H9 (cell line): ENCODE data around the gene MYH9. TPM values are rescaled to one million over a fixed set of nuclear protein-coding genes. Genes with fewer than 3 reads are reported as not detected.
A peak's percentile ranks its signal among the peaks of the same experiment; 100 is the strongest.

ENCODE experiments used
- DNase-seq: peaks from one replicate; pipeline ENCODE4 v3.0.0-alpha.2; 2017
- H2AFZ ChIP-seq: one replicate; pipeline ENCODE4 v1.6.1; 2013; ENCODE audit warnings: mild to moderate bottlenecking, low read length, control low read depth, moderate library complexity
- H2AK5ac ChIP-seq: 2 replicates; pipeline ENCODE4 v1.6.1; 2013; ENCODE audit warnings: low read length, control low read depth, mixed read lengths; ENCODE audit not compliant: insufficient read length
- H2BK120ac ChIP-seq: one replicate; pipeline ENCODE4 v1.6.1; 2013; ENCODE audit warnings: low read depth, mild to moderate bottlenecking, low read length, control low read depth, inconsistent platforms; ENCODE audit not compliant: poor library complexity, severe bottlenecking
- H2BK12ac ChIP-seq: 2 replicates; pipeline ENCODE4 v1.6.1; 2013; ENCODE audit warnings: low read length, control low read depth, mixed read lengths, low read depth; ENCODE audit not compliant: insufficient read length
- H2BK15ac ChIP-seq: 2 replicates; pipeline ENCODE4 v1.6.1; 2013; ENCODE audit warnings: low read depth, low read length, control low read depth
- H2BK20ac ChIP-seq: one replicate; pipeline ENCODE4 v1.6.1; 2013; ENCODE audit warnings: low read depth, mild to moderate bottlenecking, low read length, control low read depth, inconsistent platforms; ENCODE audit not compliant: poor library complexity, severe bottlenecking
- H2BK5ac ChIP-seq: 2 replicates; pipeline ENCODE4 v1.6.1; 2013; ENCODE audit warnings: low read length, control low read depth, mixed read lengths; ENCODE audit not compliant: insufficient read length
- H3K14ac ChIP-seq: 2 replicates; pipeline ENCODE4 v1.6.1; 2013; ENCODE audit warnings: low read length, control low read depth; ENCODE audit not compliant: insufficient read depth
- H3K18ac ChIP-seq: 2 replicates; pipeline ENCODE4 v1.6.1; 2013; ENCODE audit warnings: low read depth, mild to moderate bottlenecking, mixed read lengths, low read length, control low read depth; ENCODE audit not compliant: insufficient read length
- H3K23ac ChIP-seq: 2 replicates; pipeline ENCODE4 v1.6.1; 2013; ENCODE audit warnings: low read length, control low read depth, mixed read lengths, low read depth; ENCODE audit not compliant: insufficient read length
- H3K23me2 ChIP-seq: 2 replicates; pipeline ENCODE4 v1.6.1; 2013; ENCODE audit warnings: low read depth, mild to moderate bottlenecking, mixed read lengths, low read length, control low read depth; ENCODE audit not compliant: insufficient read length, poor library complexity, severe bottlenecking
- H3K27ac ChIP-seq: 2 replicates; pipeline ENCODE4 v1.5.1; 2013; ENCODE audit warnings: low read length, control low read depth, mixed read lengths, low read depth; ENCODE audit not compliant: insufficient read length
- H3K27me3 ChIP-seq: 2 replicates; pipeline ENCODE4 v1.6.1; 2013; ENCODE audit warnings: low read length, control low read depth, inconsistent platforms; ENCODE audit not compliant: insufficient read depth
- H3K4ac ChIP-seq: 2 replicates; pipeline ENCODE4 v1.6.1; 2013; ENCODE audit warnings: low read depth, mild to moderate bottlenecking, control low read depth, inconsistent platforms, low read length, moderate library complexity
- H3K4me1 ChIP-seq: 2 replicates; pipeline ENCODE4 v1.6.1; 2013; ENCODE audit warnings: low read length, control low read depth, inconsistent platforms; ENCODE audit not compliant: insufficient read depth
- H3K4me2 ChIP-seq: 2 replicates; pipeline ENCODE4 v1.6.1; 2013; ENCODE audit warnings: low read length, control low read depth, mixed read lengths; ENCODE audit not compliant: insufficient read length, insufficient read depth
- H3K56ac ChIP-seq: 2 replicates; pipeline ENCODE4 v1.6.1; 2013; ENCODE audit warnings: low read depth, mild to moderate bottlenecking, mixed read lengths, low read length, control low read depth; ENCODE audit not compliant: insufficient read length
- H3K79me1 ChIP-seq: 2 replicates; pipeline ENCODE4 v1.6.1; 2013; ENCODE audit warnings: low read depth, mild to moderate bottlenecking, moderate library complexity, low read length, control low read depth, inconsistent platforms; ENCODE audit not compliant: insufficient read depth, poor library complexity, severe bottlenecking
- H3K79me2 ChIP-seq: 2 replicates; pipeline ENCODE4 v1.6.1; 2013; ENCODE audit warnings: low read length, control low read depth, inconsistent platforms; ENCODE audit not compliant: insufficient read depth
- H3K9ac ChIP-seq: 2 replicates; pipeline ENCODE4 v1.6.1; 2013; ENCODE audit warnings: low read length, control low read depth, mixed read lengths; ENCODE audit not compliant: insufficient read length; ENCODE audit errors: extremely low read depth
- H3K9me3 ChIP-seq: one replicate; pipeline ENCODE4 v1.6.1; 2013; ENCODE audit warnings: low read depth, low read length, inconsistent platforms; ENCODE audit not compliant: control insufficient read depth
- H3T11ph ChIP-seq: one replicate; pipeline ENCODE4 v1.6.1; 2013; ENCODE audit warnings: mild to moderate bottlenecking, low read length, control low read depth, inconsistent platforms
- H4K20me1 ChIP-seq: one replicate; pipeline ENCODE4 v1.6.1; 2013; ENCODE audit not compliant: control insufficient read depth, insufficient read length, insufficient read depth
- H4K5ac ChIP-seq: 2 replicates; pipeline ENCODE4 v1.6.1; 2013; ENCODE audit warnings: low read depth, mild to moderate bottlenecking, mixed read lengths, low read length, control low read depth; ENCODE audit not compliant: insufficient read length
- H4K8ac ChIP-seq: replicated peaks from 2 replicates; pipeline ENCODE4 v1.6.1; 2013; ENCODE audit warnings: low read length, control low read depth, mixed read lengths, low read depth; ENCODE audit not compliant: insufficient read length
- H4K91ac ChIP-seq: 2 replicates; pipeline ENCODE4 v1.6.1; 2013; ENCODE audit warnings: low read depth, mild to moderate bottlenecking, moderate library complexity, mixed read lengths, low read length, control low read depth; ENCODE audit not compliant: insufficient read length
- H3K27ac Mint-ChIP-seq, 3 experiments: 2 replicates in 2 of 3; 3 replicates in 1 of 3; pipeline ENCODE4 v1.8.0; 2020 to 2021; ENCODE audit warnings: mixed read lengths in 3 of 3, mild to moderate bottlenecking in 1 of 3, moderate library complexity in 1 of 3
- H3K27me3 Mint-ChIP-seq: 2 replicates; pipeline ENCODE4 v1.8.0; 2021; ENCODE audit warnings: low read depth, mild to moderate bottlenecking, moderate library complexity, mixed read lengths
- H3K36me3 Mint-ChIP-seq, 3 experiments: 2 replicates in 2 of 3; 3 replicates in 1 of 3; pipeline ENCODE4 v1.8.0; 2020 to 2021; ENCODE audit warnings: low read depth in 3 of 3, mixed read lengths in 3 of 3; ENCODE audit not compliant: insufficient read depth in 1 of 3
- H3K4me1 Mint-ChIP-seq, 2 experiments: 2 replicates each; pipeline ENCODE4 v1.8.0; 2020; ENCODE audit warnings: mixed read lengths in 2 of 2
- H3K4me3 Mint-ChIP-seq, 2 experiments: 2 replicates in 1 of 2; 3 replicates in 1 of 2; pipeline ENCODE4 v1.8.0; 2020 to 2021; ENCODE audit warnings: mild to moderate bottlenecking in 2 of 2, mixed read lengths in 2 of 2, moderate library complexity in 1 of 2
- H3K9me3 Mint-ChIP-seq, 2 experiments: 2 replicates in 1 of 2; 3 replicates in 1 of 2; pipeline ENCODE4 v1.8.0; 2020; ENCODE audit warnings: mild to moderate bottlenecking in 2 of 2, mixed read lengths in 2 of 2, moderate library complexity in 1 of 2
- WGBS: extraction: QIAGEN DNeasy Blood & Tissue Kit; methylation state at CpG from one replicate; pipeline ENCODE4 v1.1.7; 2013; ENCODE audit warnings: missing lambda C conversion rate, low lambda C conversion rate, mixed read lengths; ENCODE audit not compliant: insufficient read length; ENCODE audit errors: extremely low coverage; 5-methylcytosine and 5-hydroxymethylcytosine counted together
- total RNA-seq: library from RNA; stranded (reverse); gene quantifications from 2 replicates; pipeline ENCODE4 v1.2.1, GENCODE V29; 2021
- TF ChIP-seq, protein P1 (sequence below): fragments of 200-600 bp; sonication (generic); conservative IDR thresholded peaks from 3 replicates; pipeline ENCODE4 v1.8.0; 2021; ENCODE audit warnings: antibody characterized with exemption, mild to moderate bottlenecking

Gene MYH9
- total RNA-seq, 1 experiment from 2014 or later, result 266 TPM

DNA sequence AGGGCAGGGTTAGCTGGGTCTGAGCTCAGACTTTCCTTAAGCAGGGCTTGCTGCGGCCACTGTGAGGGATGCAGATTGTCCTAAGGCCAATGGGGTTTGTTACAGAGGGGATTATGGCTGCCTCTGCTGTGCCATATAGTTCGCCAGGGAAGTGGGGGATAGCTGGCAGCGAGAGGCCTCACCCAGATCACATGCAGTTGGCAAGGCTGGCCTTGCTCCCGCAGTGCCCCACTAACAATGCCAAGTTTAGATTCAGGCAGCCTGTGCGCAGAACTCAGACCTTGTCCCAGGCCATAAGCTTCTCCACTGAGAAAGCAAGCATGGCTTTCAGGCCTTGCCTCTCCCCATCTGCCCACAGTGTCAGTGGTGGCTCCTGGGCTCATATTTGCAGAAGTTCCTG lies 143.8 kb downstream of the MYH9 start:
- peaks cover 4% of the 10 kb centered on the region for H3K23me2 ChIP-seq
- Mint-ChIP-seq H3K36me3 (peaks cover 5 to 8% (median 6%) of the 10 kb centered on the region in 3 experiments; a peak in 6 of 7 replicates), H3K4me3 (no peak overlapping the region), H3K9me3 (peaks cover 14 to 16% of the 10 kb centered on the region in 2 experiments), H3K4me1 (peaks cover 11% of the 10 kb centered on the region in 2 experiments), H3K27me3 (peaks cover 9% of the 10 kb centered on the region), H3K27ac (no peak overlapping the region)
- no peak overlapping the region for H3K56ac ChIP-seq
- H4K20me1 ChIP-seq, result no peaks in the 10 kb centered on the region
- H2BK20ac ChIP-seq, result no peak overlapping the region
- no peaks in the 10 kb centered on the region for H3K27me3 ChIP-seq
- no peak overlapping the region for H3K14ac ChIP-seq
- no peak overlapping the region for H4K91ac ChIP-seq
- no peak overlapping the region for H3K9ac ChIP-seq
- H2BK15ac ChIP-seq, result no peak overlapping the region
- no peak overlapping the region for H2AFZ ChIP-seq
- no peak overlapping the region for H2AK5ac ChIP-seq
- no peaks in the 10 kb centered on the region for H3K79me2 ChIP-seq
- TF ChIP-seq, protein P1, sequence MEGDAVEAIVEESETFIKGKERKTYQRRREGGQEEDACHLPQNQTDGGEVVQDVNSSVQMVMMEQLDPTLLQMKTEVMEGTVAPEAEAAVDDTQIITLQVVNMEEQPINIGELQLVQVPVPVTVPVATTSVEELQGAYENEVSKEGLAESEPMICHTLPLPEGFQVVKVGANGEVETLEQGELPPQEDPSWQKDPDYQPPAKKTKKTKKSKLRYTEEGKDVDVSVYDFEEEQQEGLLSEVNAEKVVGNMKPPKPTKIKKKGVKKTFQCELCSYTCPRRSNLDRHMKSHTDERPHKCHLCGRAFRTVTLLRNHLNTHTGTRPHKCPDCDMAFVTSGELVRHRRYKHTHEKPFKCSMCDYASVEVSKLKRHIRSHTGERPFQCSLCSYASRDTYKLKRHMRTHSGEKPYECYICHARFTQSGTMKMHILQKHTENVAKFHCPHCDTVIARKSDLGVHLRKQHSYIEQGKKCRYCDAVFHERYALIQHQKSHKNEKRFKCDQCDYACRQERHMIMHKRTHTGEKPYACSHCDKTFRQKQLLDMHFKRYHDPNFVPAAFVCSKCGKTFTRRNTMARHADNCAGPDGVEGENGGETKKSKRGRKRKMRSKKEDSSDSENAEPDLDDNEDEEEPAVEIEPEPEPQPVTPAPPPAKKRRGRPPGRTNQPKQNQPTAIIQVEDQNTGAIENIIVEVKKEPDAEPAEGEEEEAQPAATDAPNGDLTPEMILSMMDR, result no peak
- H4K8ac ChIP-seq, result no peak overlapping the region
- H3K79me1 ChIP-seq, result no peaks in the 10 kb centered on the region
- H3T11ph ChIP-seq, result no peak overlapping the region
- no peak overlapping the region for H3K18ac ChIP-seq
- H3K23ac ChIP-seq, result no peak overlapping the region
- H2BK12ac ChIP-seq, result no peak overlapping the region
- H3K4me1 ChIP-seq, result no peaks in the 10 kb centered on the region
- H2BK120ac ChIP-seq, result no peak overlapping the region
- H3K4ac ChIP-seq, result no peak overlapping the region
- DNase-seq, result peak; percentile 4
- H3K9me3 ChIP-seq, result peaks cover 10% of the 10 kb centered on the region
- WGBS, result no CpG with 5 or more reads among the region's 5 CpGs
- H2BK5ac ChIP-seq, result no peak overlapping the region
- no peak overlapping the region for H4K5ac ChIP-seq
- H3K27ac ChIP-seq, result no peak overlapping the region
- H3K4me2 ChIP-seq, result no peak overlapping the region
